A549 (cell line): ENCODE data around the gene CFAP410.

Experiments used
- BHLHE40 ChIP-seq: IDR thresholded peaks from 2 replicates; pipeline ENCODE4 v1.6.1; 2012; ENCODE audit warnings: low read depth, low read length, inconsistent platforms
- CBX2 ChIP-seq: fragments of 200-600 bp; sonication (generic); IDR thresholded peaks from 2 replicates; pipeline ENCODE4 v1.6.1; 2016; ENCODE audit warnings: low read depth, mild to moderate bottlenecking, borderline replicate concordance
- CHD2 ChIP-seq: fragments of 150-350 bp; IDR thresholded peaks from 2 replicates; pipeline ENCODE4 v1.6.1; 2014; ENCODE audit warnings: low read length; ENCODE audit not compliant: partially characterized antibody
- MYC ChIP-seq: IDR thresholded peaks from 2 replicates; pipeline ENCODE4 v1.6.1; 2012; ENCODE audit warnings: mild to moderate bottlenecking, inconsistent platforms, low read length, improper control_type of control experiment, borderline replicate concordance
- RARB ChIP-seq: fragments of 250-450 bp; sonication (Bioruptor Pico); IDR thresholded peaks from 2 replicates; pipeline ENCODE4 v1.8.0; 2021; ENCODE audit warnings: mild to moderate bottlenecking, moderate library complexity
- TF ChIP-seq, protein P1 (sequence below): fragments of >200 bp; sonication (Bioruptor Twin); formaldehyde crosslinking; IDR thresholded peaks from 3 replicates; pipeline ENCODE4 v1.5.1; 2016

GRCh38 chr21:44312089-44312488 is 27.1 kb downstream of the CFAP410 start:
- TF ChIP-seq RARB (CRISPR knock-in tag) (no peak), CBX2 (no peak), CHD2 (no peak), BHLHE40 (no peak), MYC (no peak)
- TF ChIP-seq, protein P1, sequence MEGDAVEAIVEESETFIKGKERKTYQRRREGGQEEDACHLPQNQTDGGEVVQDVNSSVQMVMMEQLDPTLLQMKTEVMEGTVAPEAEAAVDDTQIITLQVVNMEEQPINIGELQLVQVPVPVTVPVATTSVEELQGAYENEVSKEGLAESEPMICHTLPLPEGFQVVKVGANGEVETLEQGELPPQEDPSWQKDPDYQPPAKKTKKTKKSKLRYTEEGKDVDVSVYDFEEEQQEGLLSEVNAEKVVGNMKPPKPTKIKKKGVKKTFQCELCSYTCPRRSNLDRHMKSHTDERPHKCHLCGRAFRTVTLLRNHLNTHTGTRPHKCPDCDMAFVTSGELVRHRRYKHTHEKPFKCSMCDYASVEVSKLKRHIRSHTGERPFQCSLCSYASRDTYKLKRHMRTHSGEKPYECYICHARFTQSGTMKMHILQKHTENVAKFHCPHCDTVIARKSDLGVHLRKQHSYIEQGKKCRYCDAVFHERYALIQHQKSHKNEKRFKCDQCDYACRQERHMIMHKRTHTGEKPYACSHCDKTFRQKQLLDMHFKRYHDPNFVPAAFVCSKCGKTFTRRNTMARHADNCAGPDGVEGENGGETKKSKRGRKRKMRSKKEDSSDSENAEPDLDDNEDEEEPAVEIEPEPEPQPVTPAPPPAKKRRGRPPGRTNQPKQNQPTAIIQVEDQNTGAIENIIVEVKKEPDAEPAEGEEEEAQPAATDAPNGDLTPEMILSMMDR = no peak
